Measurements from ENCODE around the gene TMEM185B.
A peak's percentile ranks its signal among the peaks of the same experiment; 100 is the strongest.

DNA sequence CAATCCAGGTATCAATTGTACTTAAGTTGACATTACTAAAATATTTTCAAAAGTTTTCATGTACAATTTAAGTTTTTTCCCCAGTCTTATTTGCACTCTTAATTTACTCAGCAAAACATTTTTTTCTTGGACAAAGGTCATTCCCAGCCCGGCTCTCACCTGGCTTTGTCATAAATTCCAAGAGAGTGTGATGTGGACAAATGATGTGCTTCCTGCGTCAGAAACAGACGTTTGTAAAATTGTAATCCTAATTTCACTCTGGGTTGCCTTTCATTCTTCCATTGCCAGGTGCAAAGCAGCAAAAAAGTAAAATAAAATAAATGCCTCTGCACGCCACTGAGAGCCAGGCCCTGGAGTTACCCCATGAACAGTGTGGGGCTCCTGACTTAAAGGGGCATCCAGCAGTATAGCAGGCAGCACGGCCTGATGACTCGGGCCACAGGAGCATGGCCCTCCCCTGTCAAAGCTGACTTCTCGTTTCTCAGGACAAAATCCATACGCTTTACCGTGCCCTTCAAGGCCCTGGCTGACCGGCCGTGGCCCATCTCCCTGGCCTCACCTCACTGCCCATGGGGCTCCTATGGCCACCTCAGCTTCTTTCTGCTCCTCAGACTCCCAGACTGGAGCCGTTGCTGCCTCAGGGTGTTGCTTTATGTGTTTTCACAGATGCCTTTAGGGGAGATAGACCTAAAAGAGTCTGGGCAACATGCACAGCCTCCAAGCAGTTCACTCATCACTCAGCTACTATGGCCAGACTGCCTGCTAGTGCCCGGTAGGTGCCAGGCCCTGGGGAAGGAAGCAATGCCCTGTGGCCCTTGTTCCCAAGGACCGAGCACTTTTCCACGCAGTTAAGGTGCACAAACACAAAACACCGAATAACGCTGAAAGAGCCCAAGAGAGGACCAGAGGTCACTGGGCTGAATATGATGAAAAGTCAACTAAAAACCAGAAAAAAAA is 7.6 kb upstream of the TMEM185B start:
- TF ChIP-seq, protein P1, sequence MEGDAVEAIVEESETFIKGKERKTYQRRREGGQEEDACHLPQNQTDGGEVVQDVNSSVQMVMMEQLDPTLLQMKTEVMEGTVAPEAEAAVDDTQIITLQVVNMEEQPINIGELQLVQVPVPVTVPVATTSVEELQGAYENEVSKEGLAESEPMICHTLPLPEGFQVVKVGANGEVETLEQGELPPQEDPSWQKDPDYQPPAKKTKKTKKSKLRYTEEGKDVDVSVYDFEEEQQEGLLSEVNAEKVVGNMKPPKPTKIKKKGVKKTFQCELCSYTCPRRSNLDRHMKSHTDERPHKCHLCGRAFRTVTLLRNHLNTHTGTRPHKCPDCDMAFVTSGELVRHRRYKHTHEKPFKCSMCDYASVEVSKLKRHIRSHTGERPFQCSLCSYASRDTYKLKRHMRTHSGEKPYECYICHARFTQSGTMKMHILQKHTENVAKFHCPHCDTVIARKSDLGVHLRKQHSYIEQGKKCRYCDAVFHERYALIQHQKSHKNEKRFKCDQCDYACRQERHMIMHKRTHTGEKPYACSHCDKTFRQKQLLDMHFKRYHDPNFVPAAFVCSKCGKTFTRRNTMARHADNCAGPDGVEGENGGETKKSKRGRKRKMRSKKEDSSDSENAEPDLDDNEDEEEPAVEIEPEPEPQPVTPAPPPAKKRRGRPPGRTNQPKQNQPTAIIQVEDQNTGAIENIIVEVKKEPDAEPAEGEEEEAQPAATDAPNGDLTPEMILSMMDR (IDR thresholded peaks at IDR 0.05), result no peak
- peak in 2 of 3 donors; percentile 28 to 31 for TF ChIP-seq POLR2AphosphoS5 (IDR thresholded peaks at IDR 0.05)
- no peak for TF ChIP-seq POLR2A (IDR thresholded peaks at IDR 0.05)
- no peak for TF ChIP-seq EP300 (IDR thresholded peaks at IDR 0.05; ENCODE audit: low read depth)
